ENCODE data around the gene DNAI7.

The DNAI7 gene

GRCh38 chr12:25110260-25110659 lies 84.7 kb downstream of the DNAI7 start:
- H3K27ac ChIP-seq: no peak overlapping the region
- H3K4me3 ChIP-seq: no peak overlapping the region

GRCh38 chr12:25107920-25108319 lies 87.0 kb downstream of the DNAI7 start:
- Histone ChIP-seq H3K4me3 (no peak overlapping the region), H3K27ac (no peak overlapping the region)

GRCh38 chr12:25106818-25107217 lies 88.1 kb downstream of the DNAI7 start:
- Histone ChIP-seq H3K4me3 (no peak overlapping the region), H3K27ac (no peak overlapping the region)

GRCh38 chr12:25102402-25102801 lies 92.6 kb downstream of the DNAI7 start:
- Histone ChIP-seq H3K4me3 (no peak overlapping the region), H3K27ac (no peak overlapping the region)

DNA sequence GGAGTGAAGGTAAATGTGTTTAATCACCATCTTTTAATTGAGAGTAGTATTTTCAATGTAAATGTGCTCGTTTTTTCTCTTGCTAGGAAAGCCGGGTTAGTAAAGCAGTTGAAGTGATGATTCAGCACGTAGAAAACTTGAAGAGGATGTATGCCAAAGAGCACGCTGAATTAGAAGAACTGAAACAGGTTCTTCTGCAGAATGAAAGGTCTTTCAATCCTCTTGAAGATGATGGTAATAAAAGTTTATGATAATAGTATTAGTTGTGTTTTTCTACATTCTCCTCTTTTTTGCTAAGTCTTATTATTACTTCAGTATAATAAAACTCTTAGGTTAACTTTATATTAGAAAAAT lies 93.9 kb downstream of the DNAI7 start:
- Histone ChIP-seq H3K4me3 (no peak overlapping the region), H3K27ac (no peak overlapping the region)

DNA sequence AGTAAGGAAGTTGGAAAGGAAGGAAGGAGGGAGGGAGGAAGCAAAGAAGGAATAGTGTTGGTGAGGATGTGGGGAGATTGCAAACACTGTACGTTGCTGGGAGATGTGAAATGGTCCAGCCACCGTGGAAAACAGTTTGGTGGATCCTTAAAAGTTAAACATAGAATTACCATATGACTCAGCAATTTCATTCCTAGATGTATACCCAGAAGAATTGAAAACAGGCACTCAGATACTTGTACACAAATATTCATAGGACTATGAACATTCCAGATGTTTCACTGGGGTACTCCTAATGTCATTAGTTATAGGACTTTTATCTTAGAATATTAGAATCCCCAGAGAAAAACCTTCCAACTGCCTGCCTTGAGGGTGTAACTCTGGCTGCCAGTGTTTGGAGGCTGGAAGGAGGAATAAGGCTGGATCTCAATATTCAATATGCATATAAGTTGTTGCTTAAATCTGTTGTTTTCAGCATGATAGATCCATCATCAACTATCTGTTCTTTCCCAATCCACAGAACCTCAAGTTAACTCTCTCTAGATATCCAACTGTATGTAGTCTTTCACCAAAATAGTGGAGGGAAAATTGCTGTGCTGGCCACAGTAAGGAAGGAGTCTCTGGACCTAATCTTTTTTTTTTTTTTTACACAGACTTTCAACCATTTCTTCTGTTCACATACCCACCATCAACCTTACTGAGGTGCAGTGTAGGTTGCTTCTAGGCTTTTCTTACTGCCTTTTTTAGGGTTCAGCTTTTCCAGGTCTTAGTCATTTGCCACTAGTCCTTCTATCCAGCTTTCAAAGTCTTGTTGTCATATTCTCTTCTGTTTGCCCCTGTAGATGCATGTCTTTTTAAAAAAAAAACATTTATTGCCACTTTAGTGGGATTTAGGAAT lies 94.5 kb downstream of the DNAI7 start:
- H3K27ac ChIP-seq: no peak overlapping the region
- H3K4me3 ChIP-seq: no peak overlapping the region

DNA sequence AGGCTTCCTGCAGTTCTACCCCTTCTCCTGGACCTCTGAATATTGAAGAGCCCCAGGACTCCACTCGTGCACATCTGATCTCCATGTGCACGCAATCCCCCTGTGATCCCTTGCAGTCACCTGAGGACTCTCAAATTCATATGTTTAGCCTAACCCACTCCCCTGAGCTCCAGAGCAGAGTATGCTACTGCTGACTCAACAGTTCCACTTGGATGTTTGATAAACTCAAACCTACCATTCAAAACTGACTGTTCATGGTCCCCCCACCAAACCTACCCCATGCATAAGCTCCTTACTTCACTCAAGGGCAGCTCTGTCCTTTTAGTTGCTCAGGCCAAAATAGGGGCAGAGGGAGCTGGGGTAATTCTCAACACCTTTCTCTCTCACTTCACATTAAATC lies 96.0 kb downstream of the DNAI7 start:
- Histone ChIP-seq H3K4me3 (no peak overlapping the region), H3K27ac (no peak overlapping the region)

DNA sequence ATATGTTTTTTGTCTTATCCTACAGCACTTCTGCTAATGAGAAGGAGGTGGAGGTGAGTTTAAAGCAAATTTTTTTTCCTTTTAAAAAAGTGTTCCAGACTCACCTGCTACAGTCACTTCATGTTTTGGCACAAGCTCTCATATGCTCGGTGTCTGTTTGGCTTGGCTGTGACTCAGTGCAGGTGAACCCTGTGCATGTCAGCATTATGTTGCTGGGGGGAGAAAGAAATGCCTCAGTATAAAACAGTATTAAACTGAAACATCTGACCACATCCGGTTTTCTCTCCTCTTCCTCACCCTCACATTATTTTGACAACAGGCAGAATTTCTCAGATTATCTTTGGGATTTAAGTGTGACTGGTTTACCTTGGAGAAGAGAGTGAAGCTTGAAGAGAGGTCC lies 105.2 kb downstream of the DNAI7 start:
- peak overlapping the region in 1 of 21 experiments; percentile 16 for H3K27ac ChIP-seq
- no peak overlapping the region for H3K4me3 ChIP-seq

GRCh38 chr12:25087596-25087995 lies 107.4 kb downstream of the DNAI7 start:
- Histone ChIP-seq H3K4me3 (no peak overlapping the region), H3K27ac (peak overlapping the region in 2 of 21 experiments; percentile 8 to 11)

DNA sequence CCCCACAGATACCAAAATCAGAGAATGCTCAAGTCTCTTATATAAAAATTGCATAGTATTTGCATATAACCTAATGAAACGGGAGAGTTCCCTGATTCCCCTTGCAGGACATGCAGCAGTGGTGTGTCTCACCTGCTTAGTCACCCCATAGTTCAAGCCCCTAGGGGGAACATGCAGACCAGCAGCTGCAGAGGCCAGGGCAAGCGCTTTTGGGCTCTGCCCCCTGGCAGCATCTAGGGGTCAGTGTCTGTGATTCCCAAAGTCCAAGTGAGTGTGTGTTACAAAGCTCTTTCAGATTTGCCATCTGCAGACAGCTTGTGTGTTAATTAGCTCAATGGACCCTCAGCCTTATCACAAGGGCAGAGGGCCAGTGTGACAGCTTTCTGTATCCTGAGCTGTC lies 110.1 kb downstream of the DNAI7 start:
- Histone ChIP-seq H3K27ac (no peak overlapping the region), H3K4me3 (no peak overlapping the region)

DNA sequence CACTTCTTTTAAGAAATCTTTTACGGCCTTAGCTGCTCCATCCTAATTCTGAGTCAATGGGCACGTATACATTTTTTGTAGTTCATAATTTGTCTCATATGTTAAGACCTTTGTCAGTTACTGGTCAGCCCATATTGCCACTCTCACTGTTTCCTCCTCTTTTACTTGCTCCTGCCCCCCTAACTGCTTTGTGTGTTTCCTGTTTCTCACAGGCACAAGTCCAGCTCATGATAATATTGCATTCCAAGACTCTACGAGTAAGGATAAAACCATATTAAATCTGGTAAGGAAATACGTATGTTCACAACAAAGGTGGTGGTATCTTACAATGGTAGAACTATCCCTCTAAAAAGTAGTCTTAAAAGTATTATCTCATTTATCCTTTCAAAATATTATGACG lies 111.7 kb downstream of the DNAI7 start:
- H3K27ac ChIP-seq: no peak overlapping the region
- H3K4me3 ChIP-seq: no peak overlapping the region

DNA sequence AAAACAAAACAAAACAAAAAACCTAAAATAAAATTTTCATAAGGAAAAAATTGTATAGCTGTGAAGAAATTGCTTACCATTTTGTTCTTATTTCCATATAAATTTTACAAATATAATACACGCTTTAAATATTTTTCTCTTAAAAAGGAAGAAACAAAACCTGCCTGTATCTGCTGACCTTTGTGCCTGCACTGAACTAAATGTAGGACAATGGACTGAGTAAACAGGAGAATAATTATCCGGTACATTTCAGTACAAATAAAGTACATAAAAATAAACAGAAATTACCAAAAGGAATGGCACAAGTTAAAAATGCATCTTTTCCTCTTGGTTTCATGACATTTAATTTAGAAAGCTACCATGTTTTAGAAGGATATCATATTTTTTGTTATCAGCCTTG lies 112.3 kb downstream of the DNAI7 start:
- H3K4me3 ChIP-seq: no peak overlapping the region
- no peak overlapping the region for H3K27ac ChIP-seq

DNA sequence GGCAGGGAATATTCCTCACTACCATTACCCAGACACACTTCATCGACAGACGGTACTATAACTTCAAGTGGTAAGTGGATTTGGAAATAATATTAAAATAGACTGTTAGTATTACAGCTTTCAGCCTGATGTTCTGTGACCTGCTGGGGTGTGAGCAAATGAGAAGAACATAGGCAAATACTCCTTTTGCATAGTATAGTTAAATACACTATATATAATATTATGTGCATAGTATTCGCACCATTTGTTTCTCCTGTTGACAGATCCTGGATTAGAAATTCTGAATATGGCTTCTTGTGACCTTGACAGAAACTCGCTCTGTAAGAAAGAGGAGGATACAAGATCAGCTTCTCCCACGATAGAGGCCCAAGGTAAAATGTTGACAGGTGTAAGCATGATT lies 115.6 kb downstream of the DNAI7 start:
- no peak overlapping the region for H3K4me3 ChIP-seq
- H3K27ac ChIP-seq: no peak overlapping the region

- Histone ChIP-seq H3K4me3 (no peak overlapping the region), H3K27ac (peak overlapping the region in 3 of 21 experiments; percentile 25 to 33 (median 26))
Observed at GRCh38 chr12:25074954-25075353, 120.0 kb downstream of the DNAI7 start.

DNA sequence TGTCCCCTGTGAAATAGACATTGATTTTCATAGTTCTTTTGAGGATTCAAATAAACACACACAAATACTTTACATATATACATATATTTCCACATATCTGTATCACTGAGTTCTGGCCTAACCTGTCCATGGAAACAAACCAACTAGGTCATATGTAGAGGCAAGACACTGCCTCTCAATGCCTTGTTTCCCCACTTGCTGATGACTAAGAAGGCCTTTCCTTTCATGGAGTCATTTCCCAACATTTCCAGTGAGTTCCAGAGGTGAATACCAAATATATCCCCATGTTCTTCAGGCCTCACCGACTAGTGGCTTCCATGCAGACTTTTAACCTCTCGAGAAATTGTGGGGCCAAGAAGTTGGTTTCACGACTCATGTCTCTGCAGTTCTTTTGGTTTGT lies 120.8 kb downstream of the DNAI7 start:
- H3K27ac ChIP-seq: peak overlapping the region in 5 of 21 experiments; percentile 8 to 69 (median 25)
- H3K4me3 ChIP-seq: no peak overlapping the region

DNA sequence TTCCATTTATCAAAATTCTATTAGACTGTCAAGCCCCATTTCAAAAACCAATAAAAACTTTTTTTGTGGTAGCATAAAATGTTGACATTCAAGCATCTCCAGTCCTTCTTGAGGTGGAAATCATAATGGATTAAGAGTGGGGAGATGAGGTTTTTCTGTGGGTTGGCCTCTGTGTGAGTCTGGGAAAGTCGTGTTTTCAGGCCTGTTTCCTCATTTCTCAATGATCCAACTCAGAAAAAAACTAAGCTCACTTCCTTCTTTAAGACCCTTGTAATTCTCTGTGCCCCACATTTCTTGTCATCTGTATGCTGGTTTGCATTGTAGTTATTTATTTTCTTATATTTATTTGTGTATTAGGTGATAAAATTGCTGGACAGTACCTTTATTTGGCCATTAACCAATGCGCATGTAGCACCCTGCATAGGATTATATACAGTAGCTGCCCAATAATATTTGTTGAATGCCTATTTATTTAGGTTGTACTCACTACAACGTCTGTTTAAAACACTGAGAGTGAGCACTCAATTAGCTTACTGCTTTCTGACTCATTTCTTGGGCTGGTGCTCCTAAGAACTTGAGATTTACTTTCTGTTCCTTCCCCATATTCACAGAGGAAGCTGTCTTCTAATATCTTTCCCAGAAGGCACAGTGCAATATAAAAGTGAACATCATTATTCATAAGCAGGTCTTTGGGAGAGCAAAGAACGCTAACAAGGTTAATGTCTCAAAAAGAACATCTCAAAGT lies 121.9 kb downstream of the DNAI7 start:
- H3K4me3 ChIP-seq: no peak overlapping the region

GRCh38 chr12:25071366-25071765 lies 123.6 kb downstream of the DNAI7 start:
- H3K27ac ChIP-seq: peak overlapping the region in 11 of 21 experiments; percentile 2 to 69 (median 23)

More for the DNA sequence above, 121.9 kb downstream of the DNAI7 start:
- H3K27ac ChIP-seq: peak overlapping the region in 7 of 21 experiments; percentile 3 to 69 (median 31)

DNA sequence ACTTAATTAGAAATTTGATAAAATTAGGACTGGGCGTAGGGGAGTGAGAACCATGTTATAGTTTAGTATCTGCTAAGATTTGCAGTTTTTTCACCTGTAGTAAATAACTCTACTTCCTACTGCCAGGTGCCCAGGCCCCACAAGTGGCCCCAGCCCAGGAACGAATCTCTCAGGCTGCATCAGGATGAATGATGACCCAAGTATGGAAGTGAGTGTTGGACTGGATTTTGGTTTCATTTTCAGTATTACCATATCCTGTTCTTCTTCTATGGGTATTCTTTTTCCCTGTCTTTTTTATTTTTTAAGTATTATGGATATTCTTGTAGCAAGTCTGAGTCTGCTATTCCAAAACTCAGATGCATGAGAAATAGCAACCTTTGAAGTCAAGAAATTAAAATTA lies 125.7 kb downstream of the DNAI7 start:
- Histone ChIP-seq H3K4me3 (no peak overlapping the region), H3K27ac (no peak overlapping the region)

More at GRCh38 chr12:25071366-25071765, 123.6 kb downstream of the DNAI7 start:
- H3K4me3 ChIP-seq: no peak overlapping the region

- Histone ChIP-seq H3K4me3 (no peak overlapping the region), H3K27ac (no peak overlapping the region)
Observed at GRCh38 chr12:25065035-25065434, 129.9 kb downstream of the DNAI7 start.

GRCh38 chr12:25063873-25064628 lies 130.9 kb downstream of the DNAI7 start:
- Histone ChIP-seq H3K27ac (no peak overlapping the region), H3K4me3 (no peak overlapping the region)

All from skin epidermis (tissue), 12 donors.